ENCODE results near the gene PCDHGA10.
"Not testable (repeated sequence)": the region's sequence is repeated elsewhere in the genome, so short reads cannot be mapped to it uniquely, and the experiment has no call there.

Gene PCDHGA10

GRCh38 chr5:141383345-141383744 is 29.4 kb upstream of the PCDHGA10 start:
- no peaks in the 10 kb centered on the region for H3K27me3 Mint-ChIP-seq (ENCODE audit: low read depth, poor library complexity)
- TF ChIP-seq, protein P1, sequence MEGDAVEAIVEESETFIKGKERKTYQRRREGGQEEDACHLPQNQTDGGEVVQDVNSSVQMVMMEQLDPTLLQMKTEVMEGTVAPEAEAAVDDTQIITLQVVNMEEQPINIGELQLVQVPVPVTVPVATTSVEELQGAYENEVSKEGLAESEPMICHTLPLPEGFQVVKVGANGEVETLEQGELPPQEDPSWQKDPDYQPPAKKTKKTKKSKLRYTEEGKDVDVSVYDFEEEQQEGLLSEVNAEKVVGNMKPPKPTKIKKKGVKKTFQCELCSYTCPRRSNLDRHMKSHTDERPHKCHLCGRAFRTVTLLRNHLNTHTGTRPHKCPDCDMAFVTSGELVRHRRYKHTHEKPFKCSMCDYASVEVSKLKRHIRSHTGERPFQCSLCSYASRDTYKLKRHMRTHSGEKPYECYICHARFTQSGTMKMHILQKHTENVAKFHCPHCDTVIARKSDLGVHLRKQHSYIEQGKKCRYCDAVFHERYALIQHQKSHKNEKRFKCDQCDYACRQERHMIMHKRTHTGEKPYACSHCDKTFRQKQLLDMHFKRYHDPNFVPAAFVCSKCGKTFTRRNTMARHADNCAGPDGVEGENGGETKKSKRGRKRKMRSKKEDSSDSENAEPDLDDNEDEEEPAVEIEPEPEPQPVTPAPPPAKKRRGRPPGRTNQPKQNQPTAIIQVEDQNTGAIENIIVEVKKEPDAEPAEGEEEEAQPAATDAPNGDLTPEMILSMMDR (IDR thresholded peaks at IDR 0.05): no peak
- DNase-seq: no peak
- H3K4me3 Mint-ChIP-seq: no peak overlapping the region
- H3K4me1 Mint-ChIP-seq: no peaks in the 10 kb centered on the region
- H3K27ac Mint-ChIP-seq: no peak overlapping the region
- peaks cover 84% of the 10 kb centered on the region for H3K9me3 Mint-ChIP-seq
- peaks cover 27% of the 10 kb centered on the region for H3K36me3 Mint-ChIP-seq (ENCODE audit: low read depth)

GRCh38 chr5:141384471-141385267 is 28.1 kb upstream of the PCDHGA10 start:
- no peaks in the 10 kb centered on the region for H3K4me1 Mint-ChIP-seq
- H3K36me3 Mint-ChIP-seq (ENCODE audit: low read depth): peaks cover 38% of the 10 kb centered on the region
- TF ChIP-seq, protein P1 (IDR thresholded peaks at IDR 0.05): no peak
- no peak overlapping the region for H3K4me3 Mint-ChIP-seq
- H3K27ac Mint-ChIP-seq: no peak overlapping the region
- peaks cover under 1% of the 10 kb centered on the region for H3K27me3 Mint-ChIP-seq (ENCODE audit: low read depth, poor library complexity)
- no peak for DNase-seq
- H3K9me3 Mint-ChIP-seq: peaks cover 86% of the 10 kb centered on the region

- not testable (repeated sequence) for H3K4me1 Mint-ChIP-seq; H3K27ac Mint-ChIP-seq; H3K27me3 Mint-ChIP-seq (ENCODE audit: low read depth, poor library complexity)
- Mint-ChIP-seq H3K4me3 (peak within 1 kb of the TSS; percentile 78), H3K9me3 (peaks cover 96% of the 10 kb centered on the region), H3K36me3 (ENCODE audit: low read depth) (peaks cover 60% of the 10 kb centered on the region)
- TF ChIP-seq, protein P1 (IDR thresholded peaks at IDR 0.05): peak; percentile 50
- peak; percentile 30 for DNase-seq
Measured at GRCh38 chr5:141387557-141388311, 25.1 kb upstream of the PCDHGA10 start, which contains the start of gene PCDHGB4. PCDHGB4 (plus strand) TSS chr5:141387698; CDS start chr5:141387885, 187 bp downstream.

DNA sequence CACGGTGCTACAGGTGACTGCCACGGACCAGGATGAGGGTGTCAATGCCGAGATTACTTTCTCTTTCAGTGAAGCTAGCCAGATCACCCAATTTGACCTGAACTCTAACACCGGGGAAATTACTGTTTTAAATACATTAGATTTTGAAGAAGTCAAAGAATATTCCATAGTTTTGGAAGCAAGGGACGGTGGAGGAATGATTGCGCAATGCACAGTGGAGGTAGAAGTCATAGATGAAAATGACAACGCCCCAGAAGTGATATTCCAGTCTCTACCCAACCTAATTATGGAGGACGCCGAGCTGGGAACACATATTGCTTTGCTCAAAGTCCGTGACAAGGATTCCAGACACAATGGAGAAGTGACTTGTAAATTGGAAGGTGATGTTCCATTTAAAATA is 24.1 kb upstream of the PCDHGA10 start:
- Mint-ChIP-seq H3K4me3 (no peak overlapping the region), H3K36me3 (ENCODE audit: low read depth) (peaks cover 64% of the 10 kb centered on the region), H3K4me1 (no peaks in the 10 kb centered on the region), H3K9me3 (peaks cover 96% of the 10 kb centered on the region), H3K27ac (no peak overlapping the region), H3K27me3 (ENCODE audit: low read depth, poor library complexity) (peaks cover 3% of the 10 kb centered on the region)
- no peak for DNase-seq
- TF ChIP-seq, protein P1 (IDR thresholded peaks at IDR 0.05): no peak

DNA sequence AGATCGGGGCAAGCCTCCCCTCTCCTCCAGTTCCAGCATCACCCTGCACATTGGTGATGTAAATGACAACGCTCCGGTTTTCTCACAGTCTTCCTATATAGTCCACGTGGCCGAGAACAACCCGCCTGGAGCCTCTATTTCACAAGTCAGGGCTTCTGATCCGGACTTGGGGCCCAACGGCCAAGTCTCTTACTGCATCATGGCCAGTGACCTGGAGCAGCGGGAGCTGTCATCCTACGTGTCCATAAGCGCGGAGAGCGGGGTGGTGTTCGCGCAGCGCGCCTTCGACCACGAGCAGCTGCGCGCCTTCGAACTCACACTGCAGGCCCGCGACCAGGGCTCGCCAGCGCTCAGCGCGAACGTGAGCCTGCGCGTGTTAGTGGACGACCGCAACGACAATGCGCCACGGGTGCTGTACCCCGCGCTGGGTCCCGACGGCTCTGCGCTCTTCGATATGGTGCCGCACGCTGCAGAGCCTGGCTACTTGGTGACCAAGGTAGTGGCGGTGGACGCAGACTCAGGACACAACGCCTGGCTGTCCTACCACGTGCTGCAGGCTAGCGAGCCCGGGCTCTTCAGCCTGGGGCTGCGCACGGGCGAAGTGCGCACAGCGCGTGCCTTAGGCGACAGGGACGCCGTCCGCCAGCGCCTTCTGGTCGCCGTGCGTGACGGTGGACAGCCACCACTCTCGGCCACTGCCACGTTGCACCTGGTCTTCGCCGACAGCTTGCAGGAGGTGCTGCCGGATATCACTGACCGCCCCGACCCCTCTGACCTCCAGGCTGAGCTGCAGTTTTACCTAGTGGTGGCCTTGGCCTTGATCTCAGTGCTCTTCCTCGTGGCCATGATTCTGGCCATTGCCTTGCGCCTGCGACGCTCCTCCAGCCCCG is 23.4 kb upstream of the PCDHGA10 start:
- peak overlapping the region; percentile 35 for H3K4me3 Mint-ChIP-seq
- DNase-seq: no peak
- H3K36me3 Mint-ChIP-seq (ENCODE audit: low read depth): peaks cover 72% of the 10 kb centered on the region
- peaks cover 96% of the 10 kb centered on the region for H3K9me3 Mint-ChIP-seq
- no peaks in the 10 kb centered on the region for H3K4me1 Mint-ChIP-seq
- H3K27ac Mint-ChIP-seq: peak overlapping the region; percentile 72
- TF ChIP-seq, protein P1 (IDR thresholded peaks at IDR 0.05): no peak
- peaks cover 3% of the 10 kb centered on the region for H3K27me3 Mint-ChIP-seq (ENCODE audit: low read depth, poor library complexity)

Measured in nephron progenitor cell (in vitro differentiated cells).